Measurements from ENCODE around the gene UGT1A8. TPM values are rescaled to one million over a fixed set of nuclear protein-coding genes. Genes with fewer than 3 reads are reported as not detected.
"Not testable (repeated sequence)": the region's sequence is repeated elsewhere in the genome, so short reads cannot be mapped to it uniquely, and the experiment has no call there.

UGT1A8 gene
- total and polyA plus RNA-seq, 9 donors: not detected

DNA sequence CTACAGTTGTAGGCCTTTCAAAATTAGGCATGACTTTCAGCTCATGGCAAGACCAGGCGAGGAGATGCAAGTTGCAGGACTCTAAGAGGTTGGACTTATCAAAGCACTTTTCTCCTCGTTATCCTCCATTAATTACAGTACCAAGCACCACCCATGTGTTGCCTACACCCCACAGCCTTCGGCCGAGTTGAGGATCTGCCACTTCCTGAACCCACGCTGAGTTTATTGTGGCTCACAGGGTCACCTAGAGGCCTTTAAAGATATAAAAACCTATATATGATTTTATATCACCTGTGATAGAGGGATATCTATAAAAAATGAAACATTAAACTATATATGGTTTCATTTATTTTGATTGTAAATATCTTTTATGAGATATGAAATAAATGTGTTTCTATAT, 21.4 kb downstream of the UGT1A8 start:
- intact Hi-C loops (cut with DNase I): no loop called here
- Histone ChIP-seq H3K4me1 (ENCODE audit: insufficient read depth) (no peaks in the 10 kb centered on the region), H3K27ac (no peak overlapping the region), H3K4me3 (no peak overlapping the region), H3K9me3 (no peaks in the 10 kb centered on the region), H3K27me3 (no peaks in the 10 kb centered on the region), H3K36me3 (no peaks in the 10 kb centered on the region)
- DNase-seq: no peak
- WGBS, 3 donors: 47 to 57% (median 56%) methylated on average over 5 of the region's 5 CpGs
- TF ChIP-seq, protein P1, sequence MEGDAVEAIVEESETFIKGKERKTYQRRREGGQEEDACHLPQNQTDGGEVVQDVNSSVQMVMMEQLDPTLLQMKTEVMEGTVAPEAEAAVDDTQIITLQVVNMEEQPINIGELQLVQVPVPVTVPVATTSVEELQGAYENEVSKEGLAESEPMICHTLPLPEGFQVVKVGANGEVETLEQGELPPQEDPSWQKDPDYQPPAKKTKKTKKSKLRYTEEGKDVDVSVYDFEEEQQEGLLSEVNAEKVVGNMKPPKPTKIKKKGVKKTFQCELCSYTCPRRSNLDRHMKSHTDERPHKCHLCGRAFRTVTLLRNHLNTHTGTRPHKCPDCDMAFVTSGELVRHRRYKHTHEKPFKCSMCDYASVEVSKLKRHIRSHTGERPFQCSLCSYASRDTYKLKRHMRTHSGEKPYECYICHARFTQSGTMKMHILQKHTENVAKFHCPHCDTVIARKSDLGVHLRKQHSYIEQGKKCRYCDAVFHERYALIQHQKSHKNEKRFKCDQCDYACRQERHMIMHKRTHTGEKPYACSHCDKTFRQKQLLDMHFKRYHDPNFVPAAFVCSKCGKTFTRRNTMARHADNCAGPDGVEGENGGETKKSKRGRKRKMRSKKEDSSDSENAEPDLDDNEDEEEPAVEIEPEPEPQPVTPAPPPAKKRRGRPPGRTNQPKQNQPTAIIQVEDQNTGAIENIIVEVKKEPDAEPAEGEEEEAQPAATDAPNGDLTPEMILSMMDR (IDR thresholded peaks at IDR 0.05): no peak
- no peak for TF ChIP-seq EP300 (IDR thresholded peaks at IDR 0.05)
- TF ChIP-seq POLR2A (IDR thresholded peaks at IDR 0.05): no peak

DNA sequence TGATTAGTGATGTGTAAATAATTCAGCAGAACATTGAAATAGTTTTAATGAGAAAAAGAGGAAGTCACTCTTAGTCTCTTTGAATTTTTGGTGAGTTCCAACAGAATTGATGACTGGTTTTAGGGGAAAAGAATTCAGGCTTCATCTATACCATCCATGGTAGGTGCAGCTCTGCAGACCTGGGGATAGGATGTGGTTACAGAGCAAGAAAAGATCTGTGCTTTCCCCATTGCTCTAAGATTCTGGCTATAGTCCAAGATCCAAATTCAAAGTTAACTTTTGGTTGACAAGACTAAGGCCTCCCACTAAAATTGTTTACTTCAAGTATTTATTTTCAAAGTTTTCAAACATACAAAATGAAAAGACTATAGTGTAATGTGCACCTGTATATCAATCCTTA, 22.4 kb downstream of the UGT1A8 start:
- H3K9me3 ChIP-seq: no peaks in the 10 kb centered on the region
- H3K4me3 ChIP-seq: no peak overlapping the region
- DNase-seq: no peak
- no peaks in the 10 kb centered on the region for H3K4me1 ChIP-seq (ENCODE audit: insufficient read depth)
- H3K36me3 ChIP-seq: no peaks in the 10 kb centered on the region
- no peaks in the 10 kb centered on the region for H3K27me3 ChIP-seq
- TF ChIP-seq POLR2A (IDR thresholded peaks at IDR 0.05) (no peak), EP300 (IDR thresholded peaks at IDR 0.05) (no peak)
- TF ChIP-seq, protein P1 (IDR thresholded peaks at IDR 0.05): no peak
- no peak overlapping the region for H3K27ac ChIP-seq
- intact Hi-C loops (cut with DNase I): no loop called here

DNA sequence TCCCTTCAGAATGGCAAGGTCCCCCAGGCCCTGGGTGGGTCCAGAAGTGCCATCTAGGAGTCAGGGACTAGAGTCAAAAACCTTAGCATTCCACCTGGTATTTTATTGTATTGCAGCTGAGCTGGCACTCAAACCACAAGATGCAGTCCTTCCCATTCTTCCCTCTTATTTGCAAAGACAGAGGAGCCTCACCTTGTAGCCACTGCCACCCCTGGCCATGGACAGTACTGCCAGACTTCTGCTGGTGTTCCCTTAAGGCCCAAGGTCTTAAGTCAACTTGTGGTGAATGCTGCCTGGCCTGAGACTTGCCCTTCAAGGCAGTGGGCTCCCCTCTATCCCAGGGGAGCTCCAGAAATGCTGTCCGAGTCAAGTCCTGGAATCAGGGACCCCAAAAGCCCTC, 25.7 kb downstream of the UGT1A8 start:
- intact Hi-C loops (cut with DNase I): no loop called here
- no peaks in the 10 kb centered on the region for H3K9me3 ChIP-seq
- H3K27me3 ChIP-seq: no peaks in the 10 kb centered on the region
- TF ChIP-seq, protein P1 (IDR thresholded peaks at IDR 0.05): no peak
- no peak for TF ChIP-seq EP300 (IDR thresholded peaks at IDR 0.05)
- TF ChIP-seq POLR2A (IDR thresholded peaks at IDR 0.05): no peak
- no peak overlapping the region for H3K4me3 ChIP-seq
- 67 to 85% (median 80%) methylated on average over 1 of the region's 1 CpG for WGBS, 3 donors
- no peak overlapping the region for H3K27ac ChIP-seq
- no peaks in the 10 kb centered on the region for H3K36me3 ChIP-seq
- no peak for DNase-seq
- no peaks in the 10 kb centered on the region for H3K4me1 ChIP-seq (ENCODE audit: insufficient read depth)

DNA sequence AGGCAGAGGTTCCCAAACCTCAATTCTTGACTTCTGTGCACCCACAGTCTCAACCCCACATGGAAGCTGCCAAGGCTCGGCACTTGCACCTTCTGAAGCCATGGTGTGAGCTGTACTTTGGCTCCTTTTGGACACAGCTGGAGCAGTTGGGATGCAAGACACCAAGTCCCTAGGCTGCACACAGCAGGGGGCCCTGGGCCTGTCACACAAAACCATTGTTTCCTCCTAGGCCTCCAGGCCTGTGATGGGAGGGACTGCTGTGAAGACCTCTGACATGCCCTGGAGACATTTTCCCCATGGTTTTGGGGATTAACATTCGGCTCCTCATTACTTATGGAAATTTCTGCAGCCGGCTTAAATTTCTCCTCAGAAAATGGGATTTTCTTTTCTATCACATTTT, 28.6 kb downstream of the UGT1A8 start:
- H3K27me3 ChIP-seq; H3K4me3 ChIP-seq; H3K27ac ChIP-seq; DNase-seq; intact Hi-C loops (cut with DNase I); H3K36me3 ChIP-seq; H3K9me3 ChIP-seq; H3K4me1 ChIP-seq (ENCODE audit: insufficient read depth): not testable (repeated sequence)
- 63 to 86% (median 80%) methylated on average over 3 of the region's 3 CpGs for WGBS, 3 donors

DNA sequence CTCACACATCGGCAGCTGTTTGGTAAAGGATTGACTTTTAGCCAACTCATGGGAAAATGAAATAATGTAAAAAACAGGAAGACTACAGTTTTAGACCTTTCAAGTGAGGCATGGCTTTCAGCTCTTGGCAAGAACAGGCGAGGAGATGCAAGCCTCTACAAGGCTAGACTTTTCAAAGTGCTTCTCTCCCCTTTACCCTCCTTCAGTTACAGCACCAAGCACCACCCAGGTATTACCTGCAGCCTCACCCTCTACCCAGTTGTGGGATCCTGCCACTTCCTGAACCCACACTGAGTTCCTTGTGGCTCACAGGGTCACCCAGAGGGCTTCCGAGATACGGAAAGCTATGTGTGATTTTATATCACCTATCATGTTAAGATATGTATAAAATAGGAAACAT, 33.5 kb downstream of the UGT1A8 start:
- H3K36me3 ChIP-seq: no peaks in the 10 kb centered on the region
- H3K27ac ChIP-seq: no peak overlapping the region
- intact Hi-C loops (cut with DNase I): no loop called here
- H3K27me3 ChIP-seq: no peaks in the 10 kb centered on the region
- DNase-seq: no peak
- no peaks in the 10 kb centered on the region for H3K4me1 ChIP-seq (ENCODE audit: insufficient read depth)
- no peaks in the 10 kb centered on the region for H3K9me3 ChIP-seq
- WGBS, 3 donors: 74 to 83% (median 75%) methylated on average over 4 of the region's 4 CpGs
- TF ChIP-seq POLR2A (IDR thresholded peaks at IDR 0.05): no peak
- TF ChIP-seq, protein P1 (IDR thresholded peaks at IDR 0.05): no peak
- TF ChIP-seq EP300 (IDR thresholded peaks at IDR 0.05): no peak
- H3K4me3 ChIP-seq: no peak overlapping the region

Measured in ovary (tissue), 9 donors.